GM12801 (cell line): ENCODE data around the gene EVA1A.
A peak's percentile ranks its signal among the peaks of the same experiment; 100 is the strongest.

ENCODE experiments used
- TF ChIP-seq, protein P1 (sequence below): IDR thresholded peaks from one replicate; pipeline ENCODE4 v1.5.1; 2011; ENCODE audit warnings: control low read depth; ENCODE audit not compliant: insufficient read length; ENCODE audit errors: extremely low read depth

The EVA1A gene, protein sequence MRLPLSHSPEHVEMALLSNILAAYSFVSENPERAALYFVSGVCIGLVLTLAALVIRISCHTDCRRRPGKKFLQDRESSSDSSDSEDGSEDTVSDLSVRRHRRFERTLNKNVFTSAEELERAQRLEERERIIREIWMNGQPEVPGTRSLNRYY

DNA sequence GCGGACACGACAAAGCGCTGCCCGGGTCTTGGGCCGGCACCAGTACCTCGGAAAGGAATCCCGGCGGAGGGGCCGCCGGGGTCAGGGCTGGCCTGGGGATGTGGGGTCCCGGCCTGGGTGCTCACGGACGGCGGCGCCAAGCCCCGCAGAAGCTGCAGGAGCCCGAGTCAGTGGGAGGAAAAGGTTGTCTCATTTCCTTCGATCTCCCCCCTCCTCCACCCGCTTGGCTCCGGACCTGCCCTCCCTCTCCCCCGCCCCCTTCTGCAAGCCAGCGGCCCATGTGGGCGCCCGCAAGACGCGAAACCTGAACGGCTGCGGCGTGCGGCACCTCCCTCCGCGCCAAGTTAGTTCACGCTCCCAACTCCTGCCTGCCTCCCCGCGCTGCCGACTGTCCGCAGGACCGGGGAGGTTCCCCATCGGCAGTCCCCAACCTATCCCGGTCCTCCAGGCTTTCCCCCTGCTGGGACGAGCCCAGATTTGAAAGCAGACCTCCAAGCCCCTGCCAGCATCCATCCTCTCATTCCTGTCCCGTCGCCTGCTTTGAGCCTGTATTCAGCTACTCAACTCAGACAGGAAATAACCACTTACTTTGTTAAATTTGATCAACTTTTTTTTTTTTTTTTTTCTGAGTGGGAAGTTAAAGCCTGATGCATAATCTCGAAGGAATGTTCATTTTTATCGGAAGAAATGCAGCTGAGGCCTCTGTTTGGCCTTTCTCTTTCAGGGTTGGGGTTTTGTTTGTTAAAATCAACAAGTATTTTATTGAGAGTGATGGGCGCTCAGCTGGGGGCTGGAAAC, at the start of gene EVA1A:
TSS of gene EVA1A (minus strand) at position 172 of the 798 bp plus-strand sequence. CDS start 42,799 bp downstream, outside the sequence.
- TF ChIP-seq, protein P1, sequence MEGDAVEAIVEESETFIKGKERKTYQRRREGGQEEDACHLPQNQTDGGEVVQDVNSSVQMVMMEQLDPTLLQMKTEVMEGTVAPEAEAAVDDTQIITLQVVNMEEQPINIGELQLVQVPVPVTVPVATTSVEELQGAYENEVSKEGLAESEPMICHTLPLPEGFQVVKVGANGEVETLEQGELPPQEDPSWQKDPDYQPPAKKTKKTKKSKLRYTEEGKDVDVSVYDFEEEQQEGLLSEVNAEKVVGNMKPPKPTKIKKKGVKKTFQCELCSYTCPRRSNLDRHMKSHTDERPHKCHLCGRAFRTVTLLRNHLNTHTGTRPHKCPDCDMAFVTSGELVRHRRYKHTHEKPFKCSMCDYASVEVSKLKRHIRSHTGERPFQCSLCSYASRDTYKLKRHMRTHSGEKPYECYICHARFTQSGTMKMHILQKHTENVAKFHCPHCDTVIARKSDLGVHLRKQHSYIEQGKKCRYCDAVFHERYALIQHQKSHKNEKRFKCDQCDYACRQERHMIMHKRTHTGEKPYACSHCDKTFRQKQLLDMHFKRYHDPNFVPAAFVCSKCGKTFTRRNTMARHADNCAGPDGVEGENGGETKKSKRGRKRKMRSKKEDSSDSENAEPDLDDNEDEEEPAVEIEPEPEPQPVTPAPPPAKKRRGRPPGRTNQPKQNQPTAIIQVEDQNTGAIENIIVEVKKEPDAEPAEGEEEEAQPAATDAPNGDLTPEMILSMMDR = no peak

DNA sequence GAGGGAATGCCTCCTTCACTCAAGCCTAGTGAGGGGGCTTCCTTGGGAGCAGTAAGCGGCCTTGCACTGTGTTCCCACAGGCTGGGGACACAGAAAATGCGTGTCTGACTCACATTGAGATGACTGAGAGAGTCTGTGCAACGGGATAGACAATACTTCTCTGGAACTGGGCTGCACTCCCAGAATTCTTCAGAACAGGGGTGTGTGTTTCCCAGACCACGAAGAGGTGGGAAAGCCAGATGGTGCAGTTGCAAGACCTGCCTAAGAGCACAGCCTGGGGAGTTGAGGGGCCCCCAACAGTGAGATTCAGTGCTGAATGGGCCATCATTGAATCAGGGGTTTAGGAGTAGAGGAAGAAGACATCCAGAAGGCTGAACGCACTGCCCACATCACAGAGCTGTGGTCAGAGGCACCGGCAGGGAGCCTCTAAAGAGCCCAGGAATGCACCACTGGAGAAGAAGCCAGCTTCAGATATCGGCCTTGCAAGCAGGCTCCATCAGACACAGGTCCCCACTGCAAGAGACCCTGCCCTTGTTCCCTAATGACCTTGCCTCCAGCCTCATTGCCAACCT, 49.3 kb upstream of the EVA1A start:
- TF ChIP-seq, protein P1 = no peak

DNA sequence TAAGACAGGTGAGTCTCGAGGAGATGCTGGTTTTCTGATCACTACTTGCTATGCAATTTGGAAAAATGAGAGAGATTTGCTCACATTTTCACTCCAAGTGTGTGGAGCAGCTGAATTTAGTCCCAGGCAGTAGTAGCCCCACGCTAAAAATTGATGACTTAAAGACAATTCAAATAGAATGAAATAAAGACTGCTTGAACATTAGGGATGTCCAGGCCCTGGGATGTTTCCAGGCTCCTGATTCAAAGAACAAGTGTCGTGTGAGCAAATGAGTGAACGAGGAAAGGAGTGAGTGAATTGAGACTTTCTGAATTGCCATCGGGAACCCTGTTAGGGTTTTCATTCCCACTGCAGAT, 48.6 kb upstream of the EVA1A start:
- TF ChIP-seq, protein P1 = no peak

DNA sequence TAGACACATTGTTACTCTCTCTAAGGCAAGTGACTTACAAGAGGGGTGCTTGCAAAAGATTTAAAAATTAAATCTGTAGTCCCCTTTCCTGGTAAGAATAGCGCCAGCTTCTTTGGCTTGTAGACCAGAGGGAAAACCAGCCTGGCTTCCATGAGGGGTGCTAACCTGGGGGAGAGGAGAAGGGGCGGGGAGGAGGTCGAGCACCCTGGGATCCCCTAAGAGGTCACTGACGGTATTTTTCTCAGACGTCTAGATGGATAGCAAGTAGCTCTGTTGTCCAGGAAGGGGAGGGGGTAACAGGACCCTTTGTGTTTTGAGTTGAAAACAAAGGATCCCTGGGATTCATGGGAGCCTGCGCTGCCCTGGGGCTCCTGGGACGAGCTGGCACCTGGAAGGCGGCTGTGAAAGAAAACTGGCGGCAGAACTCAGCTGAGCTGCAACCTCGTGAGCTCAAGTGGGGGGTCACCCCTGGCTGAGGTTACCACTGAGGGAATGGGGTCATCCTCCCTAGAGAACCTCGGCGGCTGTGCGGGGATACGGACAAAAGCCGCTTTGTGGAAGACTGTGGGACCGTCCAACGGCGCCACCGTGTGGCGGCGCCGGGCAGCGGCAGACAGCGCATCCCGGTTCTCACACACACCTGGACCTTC, 48.1 kb upstream of the EVA1A start:
- TF ChIP-seq, protein P1 = peak; percentile 90

DNA sequence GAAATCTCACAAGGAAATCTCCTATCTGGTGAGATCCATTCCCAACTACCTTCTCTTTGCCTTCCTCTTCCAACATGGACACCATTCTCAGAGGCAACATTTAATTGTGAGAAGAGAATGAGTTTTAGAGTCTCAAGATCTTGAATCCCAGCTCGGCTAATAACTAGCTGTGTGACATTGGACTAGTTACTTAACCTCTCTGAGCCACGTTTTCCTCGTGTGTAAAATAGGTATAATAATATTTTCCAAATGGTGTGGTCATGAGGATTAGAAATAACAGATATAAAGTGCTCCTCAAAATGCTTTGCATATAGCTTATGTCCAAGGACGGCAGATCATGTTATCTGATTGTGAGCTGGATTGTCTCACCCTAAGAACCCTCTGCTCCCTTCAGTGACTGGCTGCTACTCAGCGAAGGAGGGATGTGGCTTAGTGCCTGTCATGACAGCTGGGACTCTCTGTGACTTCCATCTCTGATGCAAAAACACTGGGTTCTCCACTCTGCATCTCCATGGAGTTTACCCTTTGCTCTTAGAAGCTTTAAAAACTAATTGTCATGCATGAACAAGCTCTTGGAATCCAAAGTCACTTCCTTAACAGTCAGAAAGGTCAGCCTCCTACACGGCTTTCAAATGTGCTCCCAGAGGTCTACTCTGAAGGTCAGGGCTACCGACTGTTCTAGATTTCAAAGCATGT, 47.4 kb upstream of the EVA1A start:
- TF ChIP-seq, protein P1 = no peak

DNA sequence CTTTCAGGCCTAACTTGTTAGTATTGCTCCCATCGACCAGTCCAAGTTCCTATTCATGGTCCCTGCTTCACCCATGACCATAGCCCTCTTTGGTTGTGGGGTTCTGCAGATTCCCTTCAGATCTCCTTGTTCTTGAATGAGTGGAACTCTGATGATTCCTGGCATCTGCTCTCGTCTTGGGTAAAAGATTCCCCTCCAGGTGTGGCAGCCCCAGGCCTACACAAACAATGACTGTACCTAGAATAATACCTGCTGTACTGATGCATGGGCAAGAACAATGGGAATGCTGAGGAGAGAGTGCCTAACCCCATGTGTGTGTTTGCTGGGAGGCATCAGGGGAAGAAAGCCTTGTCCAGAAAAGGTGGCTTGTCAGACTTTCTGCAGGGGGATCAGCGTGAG, 46.7 kb upstream of the EVA1A start:
- TF ChIP-seq, protein P1 = no peak

DNA sequence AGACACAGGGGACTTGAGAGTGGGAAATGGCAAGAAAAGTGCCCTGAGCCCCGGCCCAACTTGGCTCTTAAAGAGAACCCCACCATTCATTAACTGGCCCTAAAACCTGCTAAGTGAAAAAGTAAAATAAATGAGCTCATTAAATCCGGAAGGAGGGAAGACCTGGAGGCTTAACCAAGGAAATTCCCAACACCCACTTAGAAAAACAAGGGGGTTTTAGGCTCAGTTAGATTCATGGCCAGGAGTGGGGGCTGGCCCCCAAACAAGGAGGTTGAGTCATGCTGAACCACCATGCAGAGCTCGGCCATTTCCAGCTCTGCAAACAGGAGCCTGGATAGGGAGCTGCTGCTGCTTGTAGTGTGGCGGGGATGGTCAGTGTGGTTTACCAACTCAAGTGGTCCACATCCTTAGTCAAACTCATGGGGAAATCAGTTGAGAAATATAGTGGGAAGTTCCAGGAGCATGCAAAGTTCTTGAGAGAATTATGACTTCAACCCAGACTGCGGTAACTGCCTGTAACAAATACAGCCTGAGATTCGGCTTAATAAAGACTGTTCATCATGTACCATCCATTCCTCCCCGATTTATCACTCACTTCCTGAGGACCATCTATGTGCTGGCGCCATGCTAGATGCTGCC, 46.1 kb upstream of the EVA1A start:
- TF ChIP-seq, protein P1 = no peak
